Astrocyte (in vitro differentiated cells and primary cell): Measurements from ENCODE around the gene PPIL4. TPM values are rescaled to one million over a fixed set of nuclear protein-coding genes. Genes with fewer than 3 reads are reported as not detected.

ENCODE experiments used
- DNase-seq: peaks from one replicate; pipeline ENCODE4 v3.0.0-alpha.2; 2010; ENCODE audit warnings: low read depth
- FAIRE-seq: peaks from 2 replicates; lab custom pipeline; 2011; peaks lifted over from hg19 to GRCh38; lab: Jason Lieb, UNC
- H2AFZ ChIP-seq: 2 replicates; pipeline ENCODE4 v1.6.0; 2012; ENCODE audit warnings: low read depth, low read length, inconsistent platforms
- H3K27ac ChIP-seq: 2 replicates; pipeline ENCODE4 v1.5.1; 2011; ENCODE audit warnings: low read depth, low read length, inconsistent platforms
- H3K27me3 ChIP-seq: 2 replicates; pipeline ENCODE4 v1.6.0; 2011; ENCODE audit warnings: low read length, inconsistent platforms; ENCODE audit not compliant: insufficient read depth
- H3K36me3 ChIP-seq: 2 replicates; pipeline ENCODE4 v1.5.1; 2011; ENCODE audit warnings: low read length, inconsistent platforms; ENCODE audit not compliant: insufficient read depth
- H3K4me1 ChIP-seq: 2 replicates; pipeline ENCODE4 v1.5.1; 2011; ENCODE audit warnings: low read length, inconsistent platforms; ENCODE audit not compliant: insufficient read depth
- H3K4me2 ChIP-seq: 2 replicates; pipeline ENCODE4 v1.6.0; 2012; ENCODE audit warnings: low read length, inconsistent platforms
- H3K4me3 ChIP-seq: 2 replicates; pipeline ENCODE4 v1.5.1; 2011; ENCODE audit warnings: low read depth, mild to moderate bottlenecking, low read length, inconsistent platforms; ENCODE audit not compliant: insufficient read depth
- H3K79me2 ChIP-seq: 2 replicates; pipeline ENCODE4 v1.6.0; 2012; ENCODE audit warnings: mild to moderate bottlenecking, low read length, inconsistent platforms; ENCODE audit not compliant: insufficient read depth
- H3K9ac ChIP-seq: 2 replicates; pipeline ENCODE4 v1.6.0; 2012; ENCODE audit warnings: mild to moderate bottlenecking, low read length, inconsistent platforms
- H3K9me3 ChIP-seq: 2 replicates; pipeline ENCODE4 v1.5.1; 2012; ENCODE audit warnings: low read depth, mild to moderate bottlenecking, low read length, inconsistent platforms; ENCODE audit not compliant: insufficient read depth
- H4K20me1 ChIP-seq: 2 replicates; pipeline ENCODE4 v1.6.0; 2012; ENCODE audit warnings: low read length, inconsistent platforms; ENCODE audit not compliant: insufficient read depth
- H3K27ac Mint-ChIP-seq: one replicate; pipeline ENCODE4 v1.8.0; 2021; ENCODE audit warnings: mild to moderate bottlenecking, mixed read lengths; ENCODE audit not compliant: unreplicated experiment
- H3K27me3 Mint-ChIP-seq: one replicate; pipeline ENCODE4 v1.8.0; 2021; ENCODE audit warnings: low read depth, mixed read lengths; ENCODE audit not compliant: unreplicated experiment
- H3K36me3 Mint-ChIP-seq: one replicate; pipeline ENCODE4 v1.8.0; 2021; ENCODE audit warnings: low read depth, mixed read lengths; ENCODE audit not compliant: unreplicated experiment
- H3K4me1 Mint-ChIP-seq: one replicate; pipeline ENCODE4 v1.8.0; 2021; ENCODE audit warnings: low read depth, mixed read lengths; ENCODE audit not compliant: unreplicated experiment
- H3K4me3 Mint-ChIP-seq: one replicate; pipeline ENCODE4 v1.8.0; 2021; ENCODE audit warnings: mild to moderate bottlenecking, moderate library complexity, mixed read lengths; ENCODE audit not compliant: unreplicated experiment
- H3K9me3 Mint-ChIP-seq: one replicate; pipeline ENCODE4 v1.8.0; 2021; ENCODE audit warnings: mild to moderate bottlenecking, mixed read lengths; ENCODE audit not compliant: unreplicated experiment
- CTCF ChIP-seq: IDR thresholded peaks from 2 replicates; pipeline ENCODE4 v1.5.1; 2011; ENCODE audit warnings: low read depth, mild to moderate bottlenecking, inconsistent platforms, low read length, moderate library complexity; ENCODE audit not compliant: insufficient read depth
- EZH2 ChIP-seq: IDR thresholded peaks from 2 replicates; pipeline ENCODE4 v1.6.1; 2012; ENCODE audit warnings: mild to moderate bottlenecking, low read length, inconsistent platforms; ENCODE audit not compliant: insufficient read depth
- total RNA-seq: library from RNA; stranded (reverse); gene quantifications from 2 replicates; pipeline ENCODE4 v1.2.1, GENCODE V29; 2021

Gene PPIL4
- total RNA-seq, 1 donor from 2014 or later, result 39.2 TPM

- H3K4me3 Mint-ChIP-seq, result peak overlapping the region; percentile 87
- FAIRE-seq, result no peak
- no peaks in the 10 kb centered on the region for H3K4me1 Mint-ChIP-seq
These were observed 20.8 kb upstream of the PPIL4 start for GRCh38 chr6:149566410-149567193.

GRCh38 chr6:149565527-149566409, 19.9 kb upstream of the PPIL4 start, which contains the start of gene GINM1:
GINM1 (plus strand) TSS chr6:149566375; CDS start chr6:149566415, 40 bp downstream.
- no peaks in the 10 kb centered on the region for H3K36me3 ChIP-seq
- Mint-ChIP-seq H3K9me3 (no peaks in the 10 kb centered on the region), H3K36me3 (no peaks in the 10 kb centered on the region), H3K4me3 (peak within 1 kb of the TSS; percentile 89), H3K27ac (peak within 1 kb of the TSS; percentile 85), H3K27me3 (no peaks in the 10 kb centered on the region), H3K4me1 (no peaks in the 10 kb centered on the region)
- peak within 1 kb of the TSS; percentile 74 for H3K4me3 ChIP-seq
- FAIRE-seq (no peak), DNase-seq (peak; percentile 72)
- peak within 1 kb of the TSS; percentile 74 for H3K27ac ChIP-seq
- H3K4me1 ChIP-seq, result peaks cover 15% of the 10 kb centered on the region
- H4K20me1 ChIP-seq, result peaks cover 14% of the 10 kb centered on the region
- H3K79me2 ChIP-seq, result peaks cover 31% of the 10 kb centered on the region
- H3K9me3 ChIP-seq, result no peaks in the 10 kb centered on the region
- TF ChIP-seq EZH2 (no peak), CTCF (peak; percentile 57)
- peak within 1 kb of the TSS; percentile 91 for H2AFZ ChIP-seq
- no peaks in the 10 kb centered on the region for H3K27me3 ChIP-seq
- H3K4me2 ChIP-seq, result peak within 1 kb of the TSS; percentile 91
- peak within 1 kb of the TSS; percentile 90 for H3K9ac ChIP-seq

More at GRCh38 chr6:149566410-149567193, 20.8 kb upstream of the PPIL4 start:
- Histone ChIP-seq H3K9ac (peak overlapping the region; percentile 90), H2AFZ (peak overlapping the region; percentile 91), H3K4me3 (peak overlapping the region; percentile 74), H3K79me2 (peaks cover 34% of the 10 kb centered on the region), H3K9me3 (no peaks in the 10 kb centered on the region), H3K27ac (peak overlapping the region; percentile 74), H3K27me3 (no peaks in the 10 kb centered on the region), H3K4me1 (peaks cover 15% of the 10 kb centered on the region), H3K4me2 (peak overlapping the region; percentile 87), H4K20me1 (peaks cover 14% of the 10 kb centered on the region), H3K36me3 (no peaks in the 10 kb centered on the region)
- H3K27me3 Mint-ChIP-seq, result no peaks in the 10 kb centered on the region
- no peaks in the 10 kb centered on the region for H3K9me3 Mint-ChIP-seq
- no peak for TF ChIP-seq EZH2
- no peak for TF ChIP-seq CTCF
- peak; percentile 18 for DNase-seq
- H3K36me3 Mint-ChIP-seq, result no peaks in the 10 kb centered on the region
- peak overlapping the region; percentile 18 for H3K27ac Mint-ChIP-seq
